HepG2 (cell line): ENCODE results near the gene PIGL. TPM values are rescaled to one million over a fixed set of nuclear protein-coding genes. Genes with fewer than 3 reads are reported as not detected.

Source experiments
- ATAC-seq: fragments of 200-7000 bp; cut with Tn5 transposase; 3 replicates; pipeline ENCODE4 v1.9.1; 2020; ENCODE audit warnings: mild to moderate bottlenecking, moderate library complexity
- BruUV-seq: library from RNA; stranded (reverse); fragments of 400-500 nt; replicated peaks from 2 replicates; lab custom pipeline; 2021; lab: Mats Ljungman, UMichigan
- CTCF ChIA-PET: fragments of 300-600 bp; formaldehyde crosslinking; extraction: SDS; loops from one replicate; lab custom pipeline; 2021; ENCODE audit warnings: low total read pairs, inconsistent platforms, low intra/inter-chr PET ratio; lab: Yijun Ruan, JAX
- POLR2A ChIA-PET: fragments of 350-600 bp; sonication (Branson Sonifier 250); formaldehyde crosslinking; loops from one replicate; lab custom pipeline; 2020; ENCODE audit warnings: antibody characterized with exemption, inconsistent platforms; lab: Yijun Ruan, JAX
- DNase-seq: peaks from one replicate; pipeline ENCODE4 v3.0.0-alpha.2; 2015; ENCODE audit warnings: low spot score
- FAIRE-seq: peaks from 3 replicates; lab custom pipeline; 2011; peaks lifted over from hg19 to GRCh38; lab: Jason Lieb, UNC
- H2AFZ ChIP-seq: one replicate; pipeline ENCODE4 v1.6.1; 2011; ENCODE audit warnings: low read length, inconsistent platforms
- H3K27ac ChIP-seq: fragments of 300-600 bp; 3 replicates; pipeline ENCODE4 v1.8.0; 2011; ENCODE audit warnings: mixed run types, mild to moderate bottlenecking, mixed read lengths, low read length, inconsistent platforms; ENCODE audit not compliant: insufficient read depth; ENCODE audit errors: extremely low read length
- H3K27me3 ChIP-seq, 2 experiments: fragments of 200-600 bp in 1 of 2; 2 replicates in 1 of 2; 3 replicates in 1 of 2; pipeline versions ENCODE4 v1.6.0 to v1.8.0; 2011; ENCODE audit warnings: low read length in 2 of 2, mild to moderate bottlenecking in 2 of 2, moderate library complexity in 2 of 2, inconsistent platforms in 1 of 2; ENCODE audit not compliant: insufficient read depth in 2 of 2, control insufficient read depth in 1 of 2
- H3K36me3 ChIP-seq, 2 experiments: fragments of 200-600 bp in 1 of 2; replicated peaks in 1 of 2; 2 replicates in 1 of 2; 3 replicates in 1 of 2; pipeline versions ENCODE4 v1.5.1 to v1.8.0; 2011; ENCODE audit warnings: low read length in 2 of 2, inconsistent platforms in 1 of 2; ENCODE audit not compliant: insufficient read depth in 2 of 2, control insufficient read depth in 1 of 2
- H3K4me1 ChIP-seq: 2 replicates; pipeline ENCODE4 v1.5.1; 2012; ENCODE audit warnings: low read length, inconsistent platforms; ENCODE audit not compliant: insufficient read depth
- H3K4me2 ChIP-seq: 2 replicates; pipeline ENCODE4 v1.6.0; 2011; ENCODE audit warnings: low read depth, low read length, inconsistent platforms
- H3K4me3 ChIP-seq, 3 experiments: fragments of 200-600 bp in 1 of 3; sonication (generic), shearing (Covaris generic) in 1 of 3; replicated peaks in 1 of 3; 2 replicates each; pipeline ENCODE4 v1.5.1; 2011 to 2016; ENCODE audit warnings: low read length in 3 of 3, inconsistent platforms in 2 of 3, low read depth in 2 of 3, mild to moderate bottlenecking in 2 of 3, control low read depth in 1 of 3, mixed read lengths in 1 of 3; ENCODE audit not compliant: insufficient read depth in 1 of 3
- H3K79me2 ChIP-seq: one replicate; pipeline ENCODE4 v1.6.1; 2011; ENCODE audit warnings: low read length, inconsistent platforms; ENCODE audit not compliant: insufficient read depth
- H3K9ac ChIP-seq: 2 replicates; pipeline ENCODE4 v1.6.0; 2011; ENCODE audit warnings: mild to moderate bottlenecking, low read depth, low read length, inconsistent platforms; ENCODE audit not compliant: insufficient read depth
- H3K9me3 ChIP-seq: 2 replicates; pipeline ENCODE4 v1.5.1; 2012; ENCODE audit warnings: mild to moderate bottlenecking, low read length
- H4K20me1 ChIP-seq: 2 replicates; pipeline ENCODE4 v1.6.0; 2011; ENCODE audit warnings: inconsistent platforms, mild to moderate bottlenecking, low read length, moderate library complexity; ENCODE audit not compliant: insufficient read depth
- POLR2G ChIP-seq: fragments of 200-400 bp; formaldehyde crosslinking; IDR thresholded peaks from 2 replicates; pipeline ENCODE4 v1.6.1; 2018; ENCODE audit warnings: mild to moderate bottlenecking, low read depth, low read length, moderate library complexity
- REST ChIP-seq, 2 experiments: IDR thresholded peaks; 2 replicates each; pipeline ENCODE4 v1.6.1; 2011 to 2012; ENCODE audit warnings: low read length in 2 of 2, borderline replicate concordance in 1 of 2, low read depth in 1 of 2, mild to moderate bottlenecking in 1 of 2, moderate library complexity in 1 of 2
- SNRNP70 ChIP-seq: fragments of 200-400 bp; formaldehyde crosslinking; IDR thresholded peaks from 2 replicates; pipeline ENCODE4 v1.6.1; 2017; ENCODE audit warnings: mild to moderate bottlenecking, low read depth, low read length, moderate library complexity
- TGIF2 ChIP-seq: IDR thresholded peaks from 2 replicates; pipeline ENCODE4 v1.6.1; 2016; ENCODE audit warnings: control low read depth, missing compliant biosample characterization
- ZNF670 ChIP-seq: sonication (generic); formaldehyde crosslinking; IDR thresholded peaks from 2 replicates; pipeline ENCODE4 v1.8.0; 2022; ENCODE audit warnings: mild to moderate bottlenecking, missing genetic modification reagents, borderline replicate concordance
- WGBS: methylation state at CpG from one replicate; pipeline ENCODE4 v1.1.6; 2017; ENCODE audit warnings: low lambda C conversion rate; 5-methylcytosine and 5-hydroxymethylcytosine counted together
- in situ Hi-C: cut with HindIII; loops from 2 replicates; pipeline ENCODE4 v1.10.0; 2017; ENCODE audit warnings: low pct_unique_long_range_greater_than_20kb; ENCODE audit not compliant: extremely low pct_ligation_motif_present
- intact Hi-C: fragments of 100-400 bp; cut with micrococcal nuclease; formaldehyde crosslinking; loops from one replicate; pipeline ENCODE4 v1.10.0; 2022; ENCODE audit not compliant: unreplicated experiment
- polyA plus RNA-seq, 8 experiments: library from polyadenylated mRNA; depleted of rRNA in 3 of 8; stranded (reverse) in 7 of 8; unstranded in 1 of 8; fragments of >200 nt; fragmentation: Illumina TruSeq in 4 of 8; extraction: Trizol in 4 of 8; gene quantifications; 2 replicates each; pipeline versions ENCODE4 v1.2.1 to v1.2.3, GENCODE V29; 2011 to 2016; ENCODE audit warnings: low read depth in 4 of 8, missing spikeins in 1 of 8, mixed read lengths in 1 of 8; ENCODE audit not compliant: insufficient read depth in 1 of 8
- total RNA-seq, 5 experiments: library from RNA; depleted of rRNA; stranded (reverse); fragments of >200 nt; fragmentation: Illumina TruSeq; extraction: Trizol; gene quantifications; 2 replicates each; pipeline ENCODE4 v1.2.3, GENCODE V29; 2016; ENCODE audit warnings: low read depth in 1 of 5
- TF ChIP-seq, protein P1 (sequence below): sonication (generic); formaldehyde crosslinking; IDR thresholded peaks from 2 replicates; pipeline ENCODE4 v1.4.0; 2020; ENCODE audit warnings: missing genetic modification reagents, mild to moderate bottlenecking, borderline replicate concordance
- TF ChIP-seq, protein P2 (sequence below): sonication (generic); formaldehyde crosslinking; IDR thresholded peaks from one replicate; pipeline ENCODE4 v1.5.1; 2020; ENCODE audit warnings: mild to moderate bottlenecking, missing genetic modification reagents; ENCODE audit errors: not compliant biosample characterization

Gene PIGL
- total and polyA plus RNA-seq, 2 of the 13 experiments (the other 11 are each of a cell fraction or from before 2014, with no cell fraction given) = 28.5 to 63.8 TPM

GRCh38 chr17:16298140-16298662, 81.2 kb downstream of the PIGL start (continued):
- no peak for TF ChIP-seq REST (IDR thresholded peaks at IDR 0.05; ENCODE audit: borderline replicate concordance in 1 of 2, low read depth in 1 of 2, low read length in 2 of 2)
- TF ChIP-seq POLR2G = peak; percentile 50
- TF ChIP-seq, protein P1, sequence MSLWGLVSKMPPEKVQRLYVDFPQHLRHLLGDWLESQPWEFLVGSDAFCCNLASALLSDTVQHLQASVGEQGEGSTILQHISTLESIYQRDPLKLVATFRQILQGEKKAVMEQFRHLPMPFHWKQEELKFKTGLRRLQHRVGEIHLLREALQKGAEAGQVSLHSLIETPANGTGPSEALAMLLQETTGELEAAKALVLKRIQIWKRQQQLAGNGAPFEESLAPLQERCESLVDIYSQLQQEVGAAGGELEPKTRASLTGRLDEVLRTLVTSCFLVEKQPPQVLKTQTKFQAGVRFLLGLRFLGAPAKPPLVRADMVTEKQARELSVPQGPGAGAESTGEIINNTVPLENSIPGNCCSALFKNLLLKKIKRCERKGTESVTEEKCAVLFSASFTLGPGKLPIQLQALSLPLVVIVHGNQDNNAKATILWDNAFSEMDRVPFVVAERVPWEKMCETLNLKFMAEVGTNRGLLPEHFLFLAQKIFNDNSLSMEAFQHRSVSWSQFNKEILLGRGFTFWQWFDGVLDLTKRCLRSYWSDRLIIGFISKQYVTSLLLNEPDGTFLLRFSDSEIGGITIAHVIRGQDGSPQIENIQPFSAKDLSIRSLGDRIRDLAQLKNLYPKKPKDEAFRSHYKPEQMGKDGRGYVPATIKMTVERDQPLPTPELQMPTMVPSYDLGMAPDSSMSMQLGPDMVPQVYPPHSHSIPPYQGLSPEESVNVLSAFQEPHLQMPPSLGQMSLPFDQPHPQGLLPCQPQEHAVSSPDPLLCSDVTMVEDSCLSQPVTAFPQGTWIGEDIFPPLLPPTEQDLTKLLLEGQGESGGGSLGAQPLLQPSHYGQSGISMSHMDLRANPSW (CRISPR knock-in tag) = no peak
- TF ChIP-seq, all 625 proteins: peak for 109

- Histone ChIP-seq H4K20me1 (no peaks in the 10 kb centered on the region), H2AFZ (no peak overlapping the region), H3K4me1 (peaks cover 87% of the 10 kb centered on the region), H3K79me2 (no peaks in the 10 kb centered on the region), H3K9me3 (no peaks in the 10 kb centered on the region), H3K4me3 (no peak overlapping the region), H3K4me2 (no peak overlapping the region), H3K27me3 (no peaks in the 10 kb centered on the region), H3K27ac (no peak overlapping the region), H3K9ac (no peak overlapping the region), H3K36me3 (no peaks in the 10 kb centered on the region)
- DNase-seq (no peak), FAIRE-seq (no peak), ATAC-seq (no peak)
- no TSS peak for BruUV-seq
- POLR2A ChIA-PET = interaction anchor here (6.1 to 11.1 kb wide), 2 partner anchors 13 to 14 kb away, joined by 100 to 111 read pairs; no protein-coding TSS in a partner anchor
- intact Hi-C loops = no loop called here
- in situ Hi-C loops = no loop called here
- 100% methylated on average over 3 of the region's 3 CpGs for WGBS
- CTCF ChIA-PET = no interaction called here
- TF ChIP-seq, protein P2, sequence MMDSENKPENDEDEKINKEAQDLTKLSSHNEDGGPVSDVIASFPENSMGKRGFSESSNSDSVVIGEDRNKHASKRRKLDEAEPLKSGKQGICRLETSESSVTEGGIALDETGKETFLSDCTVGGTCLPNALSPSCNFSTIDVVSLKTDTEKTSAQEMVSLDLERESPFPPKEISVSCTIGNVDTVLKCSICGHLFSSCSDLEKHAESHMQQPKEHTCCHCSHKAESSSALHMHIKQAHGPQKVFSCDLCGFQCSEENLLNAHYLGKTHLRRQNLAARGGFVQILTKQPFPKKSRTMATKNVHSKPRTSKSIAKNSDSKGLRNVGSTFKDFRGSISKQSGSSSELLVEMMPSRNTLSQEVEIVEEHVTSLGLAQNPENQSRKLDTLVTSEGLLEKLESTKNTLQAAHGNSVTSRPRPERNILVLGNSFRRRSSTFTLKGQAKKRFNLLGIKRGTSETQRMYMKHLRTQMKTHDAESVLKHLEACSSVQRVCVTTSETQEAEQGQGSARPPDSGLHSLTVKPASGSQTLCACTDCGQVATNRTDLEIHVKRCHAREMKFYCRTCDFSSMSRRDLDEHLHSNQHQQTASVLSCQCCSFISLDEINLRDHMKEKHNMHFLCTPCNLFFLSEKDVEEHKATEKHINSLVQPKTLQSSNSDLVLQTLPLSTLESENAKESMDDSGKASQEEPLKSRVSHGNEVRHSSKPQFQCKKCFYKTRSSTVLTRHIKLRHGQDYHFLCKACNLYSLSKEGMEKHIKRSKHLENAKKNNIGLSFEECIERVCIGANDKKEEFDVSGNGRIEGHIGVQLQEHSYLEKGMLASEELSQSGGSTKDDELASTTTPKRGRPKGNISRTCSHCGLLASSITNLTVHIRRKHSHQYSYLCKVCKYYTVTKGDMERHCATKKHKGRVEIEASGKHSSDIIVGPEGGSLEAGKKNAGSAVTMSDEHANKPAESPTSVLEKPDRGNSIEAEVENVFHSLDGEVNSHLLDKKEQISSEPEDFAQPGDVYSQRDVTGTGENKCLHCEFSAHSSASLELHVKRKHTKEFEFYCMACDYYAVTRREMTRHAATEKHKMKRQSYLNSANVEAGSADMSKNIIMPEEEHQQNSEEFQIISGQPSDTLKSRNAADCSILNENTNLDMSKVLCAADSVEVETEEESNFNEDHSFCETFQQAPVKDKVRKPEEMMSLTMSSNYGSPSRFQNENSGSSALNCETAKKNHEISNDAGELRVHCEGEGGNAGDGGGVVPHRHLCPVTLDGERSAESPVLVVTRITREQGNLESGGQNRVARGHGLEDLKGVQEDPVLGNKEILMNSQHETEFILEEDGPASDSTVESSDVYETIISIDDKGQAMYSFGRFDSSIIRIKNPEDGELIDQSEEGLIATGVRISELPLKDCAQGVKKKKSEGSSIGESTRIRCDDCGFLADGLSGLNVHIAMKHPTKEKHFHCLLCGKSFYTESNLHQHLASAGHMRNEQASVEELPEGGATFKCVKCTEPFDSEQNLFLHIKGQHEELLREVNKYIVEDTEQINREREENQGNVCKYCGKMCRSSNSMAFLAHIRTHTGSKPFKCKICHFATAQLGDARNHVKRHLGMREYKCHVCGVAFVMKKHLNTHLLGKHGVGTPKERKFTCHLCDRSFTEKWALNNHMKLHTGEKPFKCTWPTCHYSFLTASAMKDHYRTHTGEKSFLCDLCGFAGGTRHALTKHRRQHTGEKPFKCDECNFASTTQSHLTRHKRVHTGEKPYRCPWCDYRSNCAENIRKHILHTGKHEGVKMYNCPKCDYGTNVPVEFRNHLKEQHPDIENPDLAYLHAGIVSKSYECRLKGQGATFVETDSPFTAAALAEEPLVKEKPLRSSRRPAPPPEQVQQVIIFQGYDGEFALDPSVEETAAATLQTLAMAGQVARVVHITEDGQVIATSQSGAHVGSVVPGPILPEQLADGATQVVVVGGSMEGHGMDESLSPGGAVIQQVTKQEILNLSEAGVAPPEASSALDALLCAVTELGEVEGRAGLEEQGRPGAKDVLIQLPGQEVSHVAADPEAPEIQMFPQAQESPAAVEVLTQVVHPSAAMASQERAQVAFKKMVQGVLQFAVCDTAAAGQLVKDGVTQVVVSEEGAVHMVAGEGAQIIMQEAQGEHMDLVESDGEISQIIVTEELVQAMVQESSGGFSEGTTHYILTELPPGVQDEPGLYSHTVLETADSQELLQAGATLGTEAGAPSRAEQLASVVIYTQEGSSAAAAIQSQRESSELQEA (CRISPR knock-in tag) = no peak
- TF ChIP-seq TGIF2 (CRISPR knock-in tag) (no peak), SNRNP70 (no peak), ZNF670 (CRISPR knock-in tag) (no peak)
Observed at GRCh38 chr17:16300554-16300953, 83.5 kb downstream of the PIGL start.
